ENCODE data around the gene MXRA8.

MXRA8 gene

DNA sequence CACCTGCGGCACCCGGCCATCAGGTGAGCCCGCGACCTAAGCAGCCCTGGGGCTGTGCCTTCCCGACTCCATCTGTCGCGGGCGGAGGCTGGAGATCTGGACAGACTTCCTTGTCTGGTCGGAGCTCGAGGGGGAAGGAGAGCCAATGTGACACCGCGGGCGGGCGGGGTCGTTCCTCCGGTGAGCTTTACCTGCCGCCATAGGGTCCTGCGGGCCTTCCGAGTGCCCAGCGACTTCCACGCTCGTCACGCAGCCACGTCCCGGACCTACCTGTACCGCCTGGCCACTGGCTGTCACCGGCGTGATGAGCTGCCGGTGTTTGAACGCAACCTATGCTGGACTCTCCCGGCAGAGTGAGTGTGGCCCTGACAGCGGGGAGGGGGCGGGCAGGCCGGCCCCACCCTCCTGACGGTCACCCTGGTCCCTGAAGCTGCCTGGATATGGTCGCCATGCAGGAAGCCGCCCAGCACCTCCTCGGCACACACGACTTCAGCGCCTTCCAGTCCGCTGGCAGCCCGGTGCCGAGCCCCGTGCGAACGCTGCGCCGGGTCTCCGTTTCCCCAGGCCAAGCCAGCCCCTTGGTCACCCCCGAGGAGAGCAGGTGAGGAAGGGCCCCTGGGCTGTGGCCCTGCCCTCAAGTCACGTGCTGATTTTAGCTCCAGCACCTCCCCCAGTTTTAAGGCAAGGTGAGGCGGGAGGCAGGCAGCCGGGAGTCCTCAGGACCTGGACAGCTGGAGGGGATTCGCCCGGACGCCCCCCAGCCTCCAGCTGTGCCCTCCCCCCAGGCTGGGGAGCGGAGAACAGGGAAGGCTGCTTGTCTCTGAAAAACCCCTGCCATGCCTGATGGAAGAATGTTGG is 48.9 kb downstream of the MXRA8 start:
- no peak for FAIRE-seq

DNA sequence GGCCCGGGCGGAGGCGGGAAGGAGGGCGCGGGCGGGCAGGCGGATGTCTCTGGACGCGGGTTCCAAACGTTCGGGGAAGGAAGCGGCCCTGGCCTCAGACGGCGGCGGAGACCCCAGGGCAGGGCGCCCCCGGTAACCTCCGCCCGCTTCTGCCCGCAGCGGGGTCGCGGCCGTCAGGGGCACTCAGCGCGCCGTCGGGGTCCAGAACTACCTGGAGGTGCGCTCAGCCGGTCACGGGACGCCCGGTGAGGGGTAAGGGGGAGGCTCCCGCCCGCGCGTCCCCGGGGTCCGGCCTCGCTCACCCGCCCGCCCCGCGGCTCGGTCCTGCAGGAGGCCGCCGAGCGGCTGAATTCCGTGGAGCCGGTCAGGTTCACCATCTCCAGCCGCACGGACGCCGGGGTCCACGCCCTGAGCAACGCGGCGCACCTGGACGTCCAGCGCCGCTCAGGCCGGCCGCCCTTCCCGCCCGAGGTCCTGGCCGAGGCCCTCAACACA is 49.6 kb downstream of the MXRA8 start:
- FAIRE-seq (no peak), DNase-seq (ENCODE audit: insufficient read length, low spot score) (no peak)

More for the DNA sequence above, 48.9 kb downstream of the MXRA8 start:
- DNase-seq (ENCODE audit: insufficient read length, low spot score) = no peak

DNA sequence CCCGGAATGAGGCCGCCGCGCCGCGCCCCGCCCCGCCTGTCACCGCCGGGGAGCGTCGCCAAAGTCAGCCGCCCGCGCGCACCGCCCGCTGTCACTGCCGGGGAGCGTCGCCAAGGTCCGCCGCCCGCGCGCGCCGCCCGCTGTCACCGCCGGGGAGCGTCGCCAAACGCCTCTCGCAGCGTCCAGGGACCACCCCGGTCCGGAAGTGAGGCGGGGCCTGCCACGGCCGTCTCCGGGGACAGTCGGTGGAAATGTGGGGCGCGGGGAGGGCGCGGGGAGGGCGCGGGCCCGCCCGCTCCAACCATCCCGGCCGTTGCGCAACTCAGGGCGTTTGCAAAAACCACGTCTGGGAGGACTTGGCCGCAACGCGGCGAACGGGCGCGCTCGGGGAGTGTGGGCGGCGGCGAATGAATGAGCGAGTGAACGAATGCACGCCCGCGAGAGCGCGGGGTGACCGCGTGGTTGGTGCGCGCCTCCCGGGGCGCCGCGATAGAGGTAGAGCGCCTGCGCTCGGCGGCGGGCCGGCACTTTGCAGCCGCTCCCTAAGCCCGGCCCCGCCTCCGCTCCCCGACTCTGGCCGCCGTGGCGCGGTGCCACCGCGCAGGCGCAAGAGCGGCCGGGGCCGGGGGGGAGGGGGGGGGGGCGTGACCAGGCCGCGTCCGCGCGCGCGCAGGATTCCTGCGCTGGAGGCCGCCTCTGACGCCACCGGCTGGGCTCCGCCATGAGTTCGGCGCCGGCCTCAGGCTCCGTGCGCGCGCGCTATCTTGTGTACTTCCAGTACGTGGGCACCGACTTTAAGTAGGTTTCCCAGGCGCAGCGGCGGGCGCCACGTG is 50.2 kb downstream of the MXRA8 start, which contains the start of the genes ACAP3 and PUSL1:
Gene ACAP3 (minus strand): TSS at position 8 of the 833 bp plus-strand sequence. CDS start 115 bp downstream, outside the sequence.
Gene PUSL1 (plus strand): TSS at position 675 of the 833 bp plus-strand sequence. CDS start 47 bp downstream, at position 722.
- FAIRE-seq = peak; percentile 92

DNA sequence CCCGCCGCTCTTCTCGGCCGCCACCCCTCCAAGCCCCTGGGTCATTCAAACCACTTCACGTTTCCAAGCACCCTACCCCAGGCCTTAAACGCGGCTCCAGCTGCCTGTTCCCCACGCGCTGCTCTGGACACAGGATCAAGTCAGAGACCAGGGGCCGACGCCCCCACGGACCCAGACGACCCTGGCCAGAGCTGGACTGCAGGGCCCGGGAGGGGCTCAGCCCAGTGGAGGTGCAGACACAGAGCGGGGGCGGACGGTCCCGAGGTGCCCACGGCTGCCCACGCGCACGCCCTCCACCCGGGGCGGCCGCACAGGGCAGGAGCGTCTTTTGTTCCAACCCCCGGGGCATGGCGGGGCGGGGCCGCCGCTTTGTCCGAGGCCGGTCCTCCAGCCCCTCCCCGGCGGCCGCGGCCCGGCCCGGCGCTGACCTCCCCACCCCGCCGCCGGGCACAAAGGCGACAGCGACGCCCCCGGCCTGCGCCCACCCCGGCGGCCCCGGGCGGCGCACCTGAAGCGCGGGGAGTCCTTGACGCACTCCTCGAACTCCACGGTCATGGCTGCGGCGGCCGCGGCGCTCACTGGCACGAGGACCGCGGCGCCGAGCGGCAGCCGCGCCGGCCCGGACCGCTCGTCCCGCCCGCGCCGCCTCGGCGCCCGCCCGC is 51.0 kb downstream of the MXRA8 start:
- DNase-seq (ENCODE audit: insufficient read length, low spot score) (no peak), FAIRE-seq (no peak)

More for the DNA sequence above, 50.2 kb downstream of the MXRA8 start, which contains the start of the genes ACAP3 and PUSL1:
- DNase-seq (ENCODE audit: insufficient read length, low spot score) = peak; percentile 91

DNA sequence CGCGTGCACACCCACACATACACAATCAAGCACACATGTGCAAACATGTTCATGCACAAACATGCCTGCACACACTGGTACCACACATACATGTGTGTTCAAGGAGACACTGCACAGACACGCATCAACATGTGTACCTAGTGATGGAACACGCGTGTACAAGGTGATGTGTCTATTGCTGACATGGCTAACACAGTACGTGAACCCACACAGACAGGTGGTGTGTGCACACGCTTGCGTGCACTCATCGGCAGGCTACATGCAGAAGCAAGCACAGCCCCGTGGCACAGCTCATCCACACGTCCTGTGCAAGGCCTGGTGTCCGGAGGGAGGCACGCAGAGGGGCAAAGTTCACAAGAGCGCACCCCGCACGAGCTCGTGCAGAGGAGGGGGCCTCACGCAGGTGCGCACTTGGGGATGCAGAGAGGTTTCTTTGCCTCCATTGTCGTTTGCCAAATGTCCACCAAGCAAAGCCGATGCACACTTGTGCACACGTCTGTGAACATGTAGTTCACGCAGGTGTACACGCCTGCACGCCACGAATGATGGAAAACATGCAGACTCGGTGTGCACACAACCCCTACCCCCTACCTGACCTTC is 51.6 kb downstream of the MXRA8 start:
- DNase-seq (ENCODE audit: insufficient read length, low spot score) (no peak), FAIRE-seq (peak; percentile 83)

DNA sequence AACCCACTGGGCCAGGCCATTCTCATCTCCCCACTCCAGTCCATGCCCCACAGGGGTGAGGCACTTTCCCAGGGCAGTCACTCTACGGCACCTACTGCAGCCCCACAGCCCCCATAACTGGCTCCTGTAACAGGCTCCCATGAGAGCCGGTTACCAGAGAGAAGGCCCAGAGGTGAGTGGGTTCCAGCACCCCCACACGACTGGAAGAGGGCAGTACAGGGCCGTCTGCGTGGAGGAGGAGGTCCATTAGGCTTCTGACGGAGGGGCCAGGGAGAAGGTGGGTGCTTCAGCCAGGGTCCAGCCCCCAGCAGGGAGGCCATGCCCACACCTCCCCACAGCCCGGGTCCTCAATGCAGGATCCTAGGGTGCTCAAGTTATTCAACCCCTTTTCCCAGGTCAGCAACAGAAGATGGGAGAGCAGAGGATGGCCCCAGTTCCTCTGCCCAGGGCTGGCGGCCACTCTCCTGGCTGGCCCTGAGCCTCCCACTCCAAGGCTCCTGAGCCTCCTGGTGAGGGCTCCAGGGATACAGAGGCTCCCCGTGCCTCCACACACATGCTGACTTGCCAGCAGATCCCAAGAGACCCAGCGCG is 52.2 kb downstream of the MXRA8 start:
- no peak for DNase-seq (ENCODE audit: insufficient read length, low spot score)
- FAIRE-seq = no peak

DNA sequence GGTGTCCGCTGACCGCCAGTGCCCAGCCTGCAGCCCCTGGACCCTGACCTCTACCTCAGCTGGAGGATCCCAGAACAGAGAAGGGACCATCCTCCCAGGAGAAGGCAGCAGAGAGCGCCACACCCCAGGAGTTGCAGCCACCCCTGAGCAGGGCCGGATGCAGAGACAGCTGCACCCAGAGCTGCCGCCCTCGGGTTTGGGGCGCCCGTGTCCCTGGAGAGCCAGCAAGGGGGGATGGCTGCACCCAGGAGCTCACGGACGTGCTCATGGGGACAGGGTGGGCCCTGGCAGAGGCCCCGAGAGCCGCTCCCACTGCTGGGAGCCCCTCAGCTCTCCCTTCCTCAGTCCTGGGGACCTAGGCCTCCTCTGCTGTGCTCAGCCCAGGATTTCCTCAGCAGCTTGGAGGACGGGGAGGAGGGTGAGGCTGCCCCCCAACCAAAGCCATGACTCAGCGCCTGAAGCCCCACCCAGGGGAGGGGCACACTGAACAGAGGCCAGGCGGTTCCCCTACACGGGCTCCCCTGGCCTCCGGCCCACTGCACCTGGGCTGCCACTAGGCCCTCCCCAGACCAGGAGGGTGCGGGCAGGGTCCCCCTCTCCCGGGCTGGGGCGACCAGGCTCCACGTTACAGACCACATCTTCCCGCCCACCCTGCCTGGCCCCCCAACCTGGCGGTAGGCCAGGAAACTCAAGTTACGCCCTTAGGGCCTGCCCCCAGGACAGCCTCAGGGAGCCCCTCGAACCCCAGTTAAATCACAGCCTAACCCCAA is 52.9 kb downstream of the MXRA8 start:
- peak; percentile 68 for DNase-seq (ENCODE audit: insufficient read length, low spot score)
- peak; percentile 59 for FAIRE-seq

DNA sequence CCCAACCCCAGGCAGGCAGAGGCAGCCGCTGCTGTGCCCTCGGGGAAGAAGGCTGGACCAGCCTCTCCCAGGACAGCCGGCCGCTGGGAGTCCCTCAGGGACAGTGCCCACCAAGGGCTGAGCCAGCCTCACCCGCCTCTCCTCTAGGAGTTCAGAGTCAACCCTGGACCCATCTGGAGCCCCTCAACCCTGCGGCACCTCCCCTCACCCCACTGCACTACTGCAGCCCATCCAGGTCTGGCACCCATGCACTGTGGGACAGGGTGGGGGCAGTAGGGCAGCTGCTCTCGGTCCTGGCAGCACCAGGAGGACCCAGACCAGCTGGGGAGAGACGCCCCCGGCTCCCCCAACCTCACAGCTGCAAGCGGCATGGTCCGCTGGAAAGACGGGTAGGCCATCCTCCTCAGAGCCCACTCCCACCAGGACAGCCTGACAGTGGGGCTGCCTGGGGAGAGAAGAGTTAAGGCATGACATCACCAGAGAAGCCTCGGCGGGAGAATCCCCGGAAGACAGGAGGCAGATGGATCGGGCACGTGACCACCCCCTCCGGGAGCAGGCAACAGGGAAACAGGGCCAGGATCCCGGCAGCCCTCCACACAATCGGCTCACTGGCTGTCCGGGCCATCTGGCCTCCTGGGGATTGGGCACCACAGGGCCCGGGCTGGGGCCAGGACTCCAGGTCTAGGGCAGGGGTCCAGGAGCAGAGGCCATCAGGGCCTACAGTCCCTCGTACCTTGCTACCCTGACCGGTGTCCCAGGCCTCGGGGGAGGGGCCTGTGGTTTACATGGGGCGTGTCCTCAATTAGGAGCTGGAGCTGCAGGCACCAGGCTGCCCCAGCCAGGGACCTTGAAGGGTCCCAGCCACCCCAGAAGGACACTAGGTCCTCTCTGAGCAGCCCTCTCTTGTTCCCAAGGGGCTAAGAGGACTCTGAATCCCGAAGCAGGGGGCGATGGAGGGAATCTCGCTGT is 53.7 kb downstream of the MXRA8 start:
- FAIRE-seq (peak; percentile 42), DNase-seq (ENCODE audit: insufficient read length, low spot score) (peak; percentile 71)

DNA sequence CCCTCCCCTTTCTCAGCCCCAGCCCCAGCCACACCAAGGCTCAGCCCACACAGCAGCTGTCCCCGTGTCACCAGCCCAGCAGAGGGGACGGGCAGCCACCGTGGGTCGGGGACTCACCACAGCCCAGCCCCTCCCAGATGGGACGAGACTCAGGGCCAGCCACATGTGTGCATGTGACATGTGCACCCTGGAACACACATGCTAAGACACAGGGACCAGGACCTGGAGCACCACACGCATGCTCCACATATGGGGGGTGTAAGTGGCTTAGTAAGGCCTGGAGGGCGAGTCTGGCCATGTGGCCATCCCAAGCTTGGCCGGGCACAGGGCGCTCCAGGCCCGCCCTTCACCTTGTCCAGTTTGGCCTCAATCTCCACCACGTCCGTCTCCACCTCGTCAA is 54.6 kb downstream of the MXRA8 start:
- no peak for DNase-seq (ENCODE audit: insufficient read length, low spot score)
- FAIRE-seq = no peak

DNA sequence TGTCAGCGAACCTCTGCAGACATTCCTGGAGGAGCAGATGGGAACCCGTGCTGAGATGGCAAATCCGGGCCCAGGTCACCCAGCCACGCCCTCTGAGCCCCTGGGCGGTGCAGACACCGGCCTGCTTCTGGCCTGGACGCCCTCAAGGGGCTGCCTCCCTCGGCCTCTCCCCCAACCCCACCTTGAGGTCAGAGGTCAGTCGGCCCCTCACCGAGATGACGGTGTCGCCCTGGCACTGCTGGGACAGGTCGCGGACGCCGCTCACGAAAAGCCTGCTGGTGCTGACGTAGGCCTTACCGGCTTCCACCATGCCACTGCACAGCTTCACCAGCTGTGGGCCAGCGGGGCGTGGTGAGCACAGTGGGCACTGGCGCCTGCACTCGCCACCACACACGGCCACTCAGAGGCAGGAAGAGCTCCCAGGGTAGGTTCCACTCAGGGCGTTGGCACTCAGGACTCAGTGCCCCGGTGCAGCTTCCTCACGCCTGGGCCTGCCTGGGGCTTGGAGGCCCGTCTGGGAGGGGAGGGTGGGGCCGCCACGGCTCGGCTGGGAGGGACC is 55.3 kb downstream of the MXRA8 start:
- no peak for DNase-seq (ENCODE audit: insufficient read length, low spot score)

More for the DNA sequence above, 55.3 kb downstream of the MXRA8 start:
- no peak for FAIRE-seq
